IPS-11a (cell line): ENCODE results near the gene DNM3.
"Not testable (repeated sequence)": the region's sequence is repeated elsewhere in the genome, so short reads cannot be mapped to it uniquely, and the experiment has no call there.

Experiments
- H3K4me3 ChIP-seq: one replicate; pipeline ENCODE4 v1.5.1; 2013; ENCODE audit warnings: low read depth, low read length, control low read depth

Gene DNM3

GRCh38 chr1:172005856-172006255, 164.6 kb downstream of the DNM3 start:
- H3K4me3 ChIP-seq, result no peak overlapping the region

DNA sequence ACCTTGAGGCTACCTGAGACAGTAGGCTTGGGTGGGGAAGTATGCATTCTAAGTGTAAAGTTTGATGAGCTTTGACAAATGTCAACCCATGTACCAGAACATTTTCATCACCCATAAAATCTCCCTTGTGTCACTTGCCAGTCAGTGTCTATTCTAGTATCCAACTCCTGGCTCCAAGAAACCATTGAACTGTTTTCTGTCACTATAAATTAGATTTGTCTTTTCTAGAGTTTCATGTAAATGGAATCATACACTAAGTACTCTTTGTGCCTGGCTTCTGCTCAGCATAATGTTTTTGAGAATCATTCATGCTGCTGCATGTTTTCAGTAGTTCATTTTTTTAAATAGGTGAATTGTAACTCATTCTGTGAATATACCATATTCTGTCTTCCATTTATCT, 165.4 kb downstream of the DNM3 start:
- no peak overlapping the region for H3K4me3 ChIP-seq

- no peak overlapping the region for H3K4me3 ChIP-seq
Measured at GRCh38 chr1:172018727-172019311, 177.5 kb downstream of the DNM3 start.

GRCh38 chr1:172019976-172020375, 178.7 kb downstream of the DNM3 start:
- no peak overlapping the region for H3K4me3 ChIP-seq

DNA sequence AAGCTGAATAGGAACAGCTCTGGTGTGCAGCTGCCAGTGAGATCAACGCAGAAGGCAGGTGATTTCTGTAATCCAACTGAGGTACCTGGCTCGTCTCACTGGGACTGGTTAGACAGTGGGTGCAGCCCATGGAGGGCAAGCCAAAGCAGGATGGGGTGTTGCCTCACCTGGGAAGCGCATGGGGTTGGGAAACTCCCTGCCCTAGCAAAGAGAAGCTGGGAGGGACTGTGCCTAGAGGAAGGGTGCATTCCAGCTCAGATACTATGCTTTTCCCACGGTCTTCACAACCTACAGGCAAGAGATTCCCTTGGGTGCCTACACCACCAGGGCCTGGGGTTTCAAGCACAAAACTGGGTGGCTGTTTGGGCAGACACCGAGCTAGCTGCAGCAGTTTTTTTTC, 183.2 kb downstream of the DNM3 start:
- H3K4me3 ChIP-seq, result no peak overlapping the region

DNA sequence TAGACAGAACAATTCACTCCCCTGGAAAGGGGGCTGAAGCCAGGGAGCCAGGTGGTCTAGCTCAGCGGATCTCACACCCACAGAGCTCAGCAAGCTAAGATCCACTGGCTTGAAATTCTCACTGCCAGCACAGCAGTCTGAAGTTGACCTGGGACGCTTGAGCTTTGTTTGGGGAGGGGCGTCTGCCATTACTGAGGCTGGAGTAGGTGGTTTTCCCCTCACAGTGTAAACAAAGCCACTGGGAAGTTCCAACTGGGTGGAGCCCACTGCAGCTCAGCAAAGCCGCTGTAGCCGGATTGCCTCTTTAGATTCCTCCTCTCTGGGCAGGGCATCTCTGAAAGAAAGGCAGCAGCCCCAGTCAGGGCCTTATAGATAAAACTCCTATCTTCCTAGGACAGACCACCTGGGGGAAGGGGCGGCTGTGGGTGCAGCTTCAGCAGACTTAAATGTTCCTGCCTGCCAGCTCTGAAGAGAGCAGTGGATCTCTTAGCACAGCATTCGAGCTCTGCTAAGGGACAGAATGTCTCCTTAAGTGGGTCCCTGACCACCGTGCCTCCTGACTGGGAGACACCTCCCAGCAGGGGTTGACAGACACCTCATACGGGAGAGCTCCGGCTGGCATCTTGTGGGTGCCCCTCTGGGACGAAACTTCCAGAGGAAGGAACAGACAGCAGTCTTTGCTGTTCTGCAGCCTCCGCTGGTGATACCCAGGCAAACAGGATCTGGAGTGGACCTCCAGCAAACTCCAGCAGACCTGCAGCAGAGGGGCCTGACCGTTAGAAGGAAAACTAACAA, 183.8 kb downstream of the DNM3 start:
- H3K4me3 ChIP-seq, result not testable (repeated sequence)

DNA sequence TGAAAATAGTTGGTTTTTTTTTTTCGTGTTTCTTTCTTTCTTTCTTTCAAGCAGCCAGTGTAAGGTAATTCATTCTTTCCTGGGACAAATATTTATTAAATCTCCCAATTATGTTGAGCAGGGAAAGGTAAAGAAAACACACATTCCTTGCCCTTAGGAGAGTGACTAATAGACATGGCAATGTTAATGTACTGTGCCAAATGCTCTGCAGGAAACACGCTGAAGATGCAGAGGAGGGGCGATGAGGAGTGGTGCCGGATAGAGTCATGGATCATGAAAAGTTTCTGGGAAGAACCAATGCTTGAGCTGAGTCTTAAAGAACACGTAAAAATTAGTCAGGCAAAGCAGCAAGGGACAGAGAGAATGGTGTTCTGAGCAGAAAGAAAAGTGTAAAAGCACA, 199.2 kb downstream of the DNM3 start:
- no peak overlapping the region for H3K4me3 ChIP-seq

GRCh38 chr1:172041102-172041501, 199.8 kb downstream of the DNM3 start:
- no peak overlapping the region for H3K4me3 ChIP-seq

- H3K4me3 ChIP-seq, result no peak overlapping the region
Measured at GRCh38 chr1:172041742-172042141, 200.4 kb downstream of the DNM3 start.

DNA sequence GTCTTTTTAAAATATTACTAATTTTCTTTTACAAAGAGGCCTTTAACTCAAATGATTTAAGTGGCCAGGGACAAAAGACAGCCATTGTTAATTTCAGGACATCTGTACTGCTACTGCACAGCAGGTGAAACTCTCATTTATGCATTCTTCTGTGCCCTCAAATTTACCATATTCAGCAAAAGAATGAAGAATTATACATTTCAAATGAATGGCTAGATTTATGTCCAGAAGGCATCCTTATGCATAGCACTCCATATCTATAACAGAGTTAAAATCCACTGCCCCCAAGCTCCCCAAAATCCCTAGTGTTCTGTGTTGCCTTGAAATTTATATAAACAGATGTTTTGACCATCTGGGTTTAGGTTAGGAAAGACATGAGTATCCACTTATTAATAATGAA, 202.6 kb downstream of the DNM3 start:
- no peak overlapping the region for H3K4me3 ChIP-seq

DNA sequence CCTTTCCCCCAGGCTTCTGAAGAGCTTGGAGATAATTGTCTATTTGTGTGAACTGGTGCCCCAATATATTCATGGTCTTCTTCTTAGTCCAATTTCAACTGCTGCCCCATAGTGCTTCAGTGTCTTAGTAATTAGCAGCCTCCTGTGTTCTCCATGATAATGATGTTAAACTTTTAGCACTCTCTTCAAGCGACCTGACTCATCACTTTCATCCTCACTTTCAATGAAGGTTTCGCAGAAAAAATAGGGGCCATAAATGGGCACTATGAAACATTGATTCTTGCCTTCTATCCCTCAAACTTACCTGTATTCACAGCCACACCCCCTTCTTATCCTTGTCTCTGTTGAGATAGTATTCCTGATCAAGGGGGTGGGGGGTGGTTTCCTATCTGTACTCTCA, 210.6 kb downstream of the DNM3 start:
- H3K4me3 ChIP-seq, result no peak overlapping the region

- H3K4me3 ChIP-seq, result no peak overlapping the region
Measured at GRCh38 chr1:172054172-172054571, 212.9 kb downstream of the DNM3 start.

GRCh38 chr1:172055816-172056419, 214.6 kb downstream of the DNM3 start:
- H3K4me3 ChIP-seq, result not testable (repeated sequence)

DNA sequence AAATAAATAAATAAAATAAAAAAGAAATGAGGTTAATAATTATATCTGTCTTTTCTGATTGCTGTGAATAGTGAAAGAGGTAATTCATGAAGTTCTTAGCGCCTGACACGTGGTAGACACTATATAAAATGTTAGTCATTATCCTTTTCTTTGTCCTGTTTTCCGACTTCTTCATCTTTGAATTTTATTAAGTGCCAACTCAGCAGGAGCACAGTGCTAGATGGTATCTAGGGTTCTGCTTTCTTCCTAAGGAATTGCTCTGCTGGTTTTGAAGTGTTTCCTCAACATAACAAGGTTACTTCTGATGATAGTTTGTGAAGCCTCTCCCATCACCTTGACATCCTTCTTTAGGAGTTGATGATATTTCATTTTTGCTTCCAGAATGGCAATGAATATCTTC, 227.0 kb downstream of the DNM3 start:
- no peak overlapping the region for H3K4me3 ChIP-seq

- no peak overlapping the region for H3K4me3 ChIP-seq
Measured at GRCh38 chr1:172069051-172069450, 227.8 kb downstream of the DNM3 start.

- H3K4me3 ChIP-seq, result no peak overlapping the region
Measured at GRCh38 chr1:172069534-172069933, 228.2 kb downstream of the DNM3 start.

DNA sequence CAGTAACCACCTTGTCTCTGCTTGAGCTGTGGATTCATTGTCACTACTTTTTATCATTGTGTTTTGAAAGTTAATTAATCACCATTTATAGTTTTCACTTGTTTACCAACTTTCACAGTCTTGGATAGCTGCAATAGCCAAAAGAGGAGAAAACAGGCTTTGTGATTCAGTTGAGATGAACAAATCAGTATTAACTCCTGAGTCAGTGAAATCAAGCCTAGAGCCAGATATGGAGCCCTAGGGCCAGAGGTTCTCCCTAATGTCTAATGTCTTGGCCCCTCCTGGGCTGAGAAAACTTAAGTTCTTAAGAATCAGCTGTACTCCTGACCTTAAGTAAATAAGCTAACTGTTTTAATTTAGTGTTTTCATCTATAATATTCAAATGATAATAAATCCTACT, 228.8 kb downstream of the DNM3 start:
- no peak overlapping the region for H3K4me3 ChIP-seq

DNA sequence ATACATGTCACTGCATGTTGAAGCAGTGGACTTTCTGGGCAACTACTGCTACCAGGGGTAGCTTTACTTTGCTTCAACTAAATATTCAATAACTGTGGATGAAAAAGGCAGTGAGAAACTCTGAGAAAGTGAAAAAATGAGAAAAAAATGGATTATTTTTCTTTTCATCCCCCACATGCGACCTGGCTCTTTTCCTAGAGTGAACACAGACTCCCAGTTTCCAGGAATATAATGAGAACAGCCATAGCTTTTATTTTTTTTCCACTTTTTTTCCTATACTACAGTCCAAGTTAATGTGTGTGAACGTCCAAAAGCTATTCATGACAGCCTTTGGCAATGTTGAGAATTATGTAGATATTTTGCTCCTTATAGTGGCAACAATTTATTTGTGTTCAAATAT, 230.4 kb downstream of the DNM3 start:
- no peak overlapping the region for H3K4me3 ChIP-seq

- H3K4me3 ChIP-seq, result not testable (repeated sequence)
Measured at GRCh38 chr1:172079859-172080258, 238.6 kb downstream of the DNM3 start.

DNA sequence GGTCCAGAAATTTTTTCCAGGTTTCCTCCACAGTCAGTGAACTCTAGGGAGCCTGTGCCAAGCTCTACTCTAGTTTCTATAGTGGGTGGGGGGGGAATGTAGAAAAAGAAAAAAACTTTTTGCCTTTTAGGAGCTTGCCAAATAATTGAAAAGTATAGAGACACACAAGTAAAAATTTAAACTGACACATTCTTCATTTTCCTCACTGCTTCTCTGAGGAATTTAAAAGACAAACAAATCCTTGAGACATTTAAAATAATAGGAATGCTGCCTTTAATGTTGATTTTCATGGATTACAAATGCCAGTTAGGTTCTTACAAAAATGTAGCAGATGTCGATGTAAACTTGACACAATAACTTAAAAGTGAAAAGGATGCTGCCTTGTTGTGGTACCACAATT, 241.9 kb downstream of the DNM3 start:
- H3K4me3 ChIP-seq, result no peak overlapping the region

- H3K4me3 ChIP-seq, result no peak overlapping the region
Measured at GRCh38 chr1:172084876-172085275, 243.6 kb downstream of the DNM3 start.

DNA sequence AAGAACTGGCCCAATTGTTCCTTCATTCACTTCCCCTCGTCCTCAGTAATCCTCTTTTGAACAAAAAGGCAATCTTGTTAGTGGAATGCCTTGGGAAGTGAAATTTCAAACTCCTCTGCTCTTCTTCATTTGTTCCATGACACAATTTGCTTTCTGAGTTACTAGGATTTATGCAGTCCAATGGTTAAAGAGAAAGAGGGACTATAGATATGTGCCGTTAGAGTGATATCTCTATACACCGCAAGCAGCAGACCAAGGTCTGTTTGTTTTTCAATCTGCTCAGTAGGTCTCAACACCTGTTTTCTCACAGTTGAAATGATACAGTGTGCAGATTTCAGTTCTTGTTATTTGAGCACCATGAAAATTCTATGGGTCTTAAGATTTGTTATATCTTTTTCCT, 244.0 kb downstream of the DNM3 start:
- no peak overlapping the region for H3K4me3 ChIP-seq
